Keratinocyte (primary cell): ENCODE measurements around the gene EFCAB12.
"Not testable (repeated sequence)": the region's sequence is repeated elsewhere in the genome, so short reads cannot be mapped to it uniquely, and the experiment has no call there.

Experiments
- EZH2 ChIP-seq: IDR thresholded peaks from one replicate; pipeline ENCODE4 v1.6.1; 2012; ENCODE audit warnings: inconsistent platforms, mild to moderate bottlenecking, low read length, moderate library complexity
- TF ChIP-seq, protein P1 (sequence below), 3 experiments: IDR thresholded peaks in 1 of 3; conservative IDR thresholded peaks in 1 of 3; optimal IDR thresholded peaks in 1 of 3; 2 replicates in 2 of 3; 3 replicates in 1 of 3; pipeline versions ENCODE3 to v1.5.1; 2011; ENCODE audit warnings: low read length in 3 of 3, mild to moderate bottlenecking in 3 of 3, moderate library complexity in 2 of 3, control low read depth in 1 of 3, inconsistent platforms in 1 of 3; ENCODE audit not compliant: insufficient read depth in 2 of 3; ENCODE audit errors: extremely low read depth in 1 of 3

DNA sequence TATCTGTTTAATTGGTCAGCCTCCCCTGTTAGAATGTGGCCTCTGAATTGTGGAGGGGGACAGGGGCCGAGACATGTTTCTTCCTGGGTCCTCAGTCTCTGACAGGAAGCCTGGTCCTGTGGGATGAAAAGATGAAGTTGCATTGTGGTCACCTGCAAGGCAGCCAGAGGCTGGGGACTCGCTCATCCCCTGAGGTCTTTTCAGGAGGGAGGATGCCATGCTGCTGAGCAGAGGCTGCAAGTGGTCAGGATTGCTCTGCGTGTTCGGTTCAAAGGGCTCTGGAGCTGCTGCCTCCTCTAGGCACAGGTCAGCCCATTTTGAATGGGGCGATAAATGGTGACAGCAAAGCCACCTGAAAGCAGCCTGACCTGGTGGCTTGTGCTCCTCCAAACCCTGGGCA lies 44.3 kb downstream of the EFCAB12 start:
- TF ChIP-seq, protein P1, sequence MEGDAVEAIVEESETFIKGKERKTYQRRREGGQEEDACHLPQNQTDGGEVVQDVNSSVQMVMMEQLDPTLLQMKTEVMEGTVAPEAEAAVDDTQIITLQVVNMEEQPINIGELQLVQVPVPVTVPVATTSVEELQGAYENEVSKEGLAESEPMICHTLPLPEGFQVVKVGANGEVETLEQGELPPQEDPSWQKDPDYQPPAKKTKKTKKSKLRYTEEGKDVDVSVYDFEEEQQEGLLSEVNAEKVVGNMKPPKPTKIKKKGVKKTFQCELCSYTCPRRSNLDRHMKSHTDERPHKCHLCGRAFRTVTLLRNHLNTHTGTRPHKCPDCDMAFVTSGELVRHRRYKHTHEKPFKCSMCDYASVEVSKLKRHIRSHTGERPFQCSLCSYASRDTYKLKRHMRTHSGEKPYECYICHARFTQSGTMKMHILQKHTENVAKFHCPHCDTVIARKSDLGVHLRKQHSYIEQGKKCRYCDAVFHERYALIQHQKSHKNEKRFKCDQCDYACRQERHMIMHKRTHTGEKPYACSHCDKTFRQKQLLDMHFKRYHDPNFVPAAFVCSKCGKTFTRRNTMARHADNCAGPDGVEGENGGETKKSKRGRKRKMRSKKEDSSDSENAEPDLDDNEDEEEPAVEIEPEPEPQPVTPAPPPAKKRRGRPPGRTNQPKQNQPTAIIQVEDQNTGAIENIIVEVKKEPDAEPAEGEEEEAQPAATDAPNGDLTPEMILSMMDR (optimal IDR thresholded peaks at IDR 0.05 in 1 of 3, IDR thresholded peaks at IDR 0.05 in 1 of 3, conservative IDR thresholded peaks at IDR 0.05 in 1 of 3; ENCODE audit: extremely low read depth in 1 of 3, insufficient read depth in 2 of 3, low read length in 3 of 3): not testable (repeated sequence)
- not testable (repeated sequence) for TF ChIP-seq EZH2
